Measurements from ENCODE around the gene PLCL1. TPM values are rescaled to one million over a fixed set of nuclear protein-coding genes. Genes with fewer than 3 reads are reported as not detected.

PLCL1 gene
- total RNA-seq, result 26.5 TPM

DNA sequence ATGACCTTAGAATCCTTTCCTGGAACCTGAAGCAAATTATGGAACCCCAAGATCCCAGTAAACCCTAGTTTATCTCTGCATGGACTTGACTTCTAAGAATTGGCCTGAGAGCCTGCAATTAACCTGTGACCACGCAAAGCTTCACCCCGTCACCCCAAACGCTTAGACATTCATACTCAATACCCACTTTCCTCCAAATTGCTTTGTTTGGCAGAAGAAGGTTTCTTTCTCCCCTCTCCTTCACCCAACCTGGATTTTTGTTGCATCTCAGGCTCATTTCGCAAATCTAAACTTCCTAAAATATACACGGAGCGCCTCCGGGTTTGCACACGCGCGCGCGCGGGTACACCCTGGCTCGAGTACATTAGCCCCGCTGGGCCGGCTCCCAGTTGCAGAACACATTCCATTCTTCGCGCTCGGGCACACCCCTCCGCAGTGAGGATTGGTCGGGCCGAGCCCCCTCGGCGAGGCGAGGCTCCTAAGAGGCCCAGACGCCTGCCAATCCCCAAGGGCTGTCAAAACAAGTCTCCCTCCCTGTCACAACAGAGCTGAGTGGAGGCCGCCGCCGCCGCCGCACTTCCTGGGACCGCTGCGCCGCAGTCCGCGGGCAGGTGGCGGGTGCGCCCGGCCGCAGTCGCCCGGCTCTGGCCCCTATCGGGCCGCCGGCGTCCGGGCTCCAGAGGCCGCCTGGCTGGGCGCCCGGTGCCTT, at the start of gene PLCL1:
PLCL1 (plus strand) TSS at position 545 of the 709 bp plus-strand sequence.

DNA sequence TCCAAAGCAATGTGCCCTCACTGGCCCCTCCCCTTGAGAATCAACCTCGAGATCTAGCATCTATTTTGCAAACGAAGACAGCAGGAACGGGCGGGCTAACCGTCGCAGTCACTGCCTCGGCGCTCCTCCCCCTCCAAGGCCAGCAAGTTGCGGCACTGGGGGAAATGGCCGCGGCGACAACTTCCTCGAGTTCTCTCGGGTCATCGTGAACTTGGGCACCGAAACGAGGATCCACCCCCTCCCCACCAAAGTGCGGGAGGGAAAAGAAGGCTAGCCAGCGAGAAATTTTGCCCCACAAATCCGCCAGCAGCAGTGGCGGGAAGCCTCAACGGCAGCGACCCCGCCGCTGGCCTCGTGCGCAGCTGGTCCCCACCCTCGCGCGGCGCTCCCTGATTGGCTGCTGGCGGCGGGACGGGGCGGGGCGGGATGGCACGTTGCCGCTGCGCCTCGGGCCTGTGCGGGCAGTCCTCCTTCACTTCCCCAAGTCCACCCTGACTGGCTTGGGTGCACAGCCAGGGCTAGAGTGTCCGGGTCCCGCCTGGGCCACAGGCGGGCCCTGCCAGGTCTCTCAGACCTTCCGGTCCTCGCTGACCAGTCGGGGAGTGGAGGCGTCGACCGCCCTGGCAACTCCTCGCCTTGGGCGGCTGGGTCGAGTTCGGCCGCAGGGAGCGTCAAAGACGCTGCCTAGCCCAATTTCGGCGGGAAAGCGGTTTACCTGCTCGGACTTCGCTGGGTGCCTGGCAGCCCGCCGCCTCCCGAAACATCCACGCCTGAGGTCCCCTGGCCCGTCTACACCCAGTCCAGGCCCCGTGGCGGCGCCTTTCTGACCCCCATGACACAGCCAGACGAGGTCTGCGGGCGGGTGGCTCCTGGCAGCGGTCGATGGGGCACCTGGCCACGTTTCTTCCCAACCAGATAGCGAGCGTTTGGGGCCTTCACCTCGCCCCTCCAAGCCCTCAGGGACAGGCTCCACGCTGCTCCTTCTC, 19.1 kb upstream of the PLCL1 start, which contains the start of gene BOLL:
BOLL (minus strand) TSS at position 364 of the 986 bp plus-strand sequence. CDS start 3,469 bp downstream, outside the sequence.

Other genes with a start within 250 kb of the PLCL1 start
- 52.6 TPM for gene RFTN2, start 129.0 kb upstream of the PLCL1 start, total RNA-seq
- 9.9 TPM for gene MARS2, start 99.2 kb upstream of the PLCL1 start, total RNA-seq
- 1.4 TPM for gene BOLL, start 19.3 kb upstream of the PLCL1 start, total RNA-seq

All from diencephalon (tissue), 1 donor.